ENCODE data around the gene MAGI3. TPM values are rescaled to one million over a fixed set of nuclear protein-coding genes. Genes with fewer than 3 reads are reported as not detected.
A peak's percentile ranks its signal among the peaks of the same experiment; 100 is the strongest.
"Not testable (repeated sequence)": the region's sequence is repeated elsewhere in the genome, so short reads cannot be mapped to it uniquely, and the experiment has no call there.

MAGI3 gene
- total and polyA plus RNA-seq, 7 donors = 11.4 to 22.5 (median 18.9) TPM

GRCh38 chr1:113592230-113592629, 201.9 kb downstream of the MAGI3 start:
- 89 to 94% methylated on average over 1 of the region's 1 CpG for WGBS, 2 donors
- no peak overlapping the region for H3K27ac ChIP-seq
- H3K36me3 ChIP-seq = peaks cover 0 to 16% (median under 1%) of the 10 kb centered on the region in 4 donors
- TF ChIP-seq CTCF (IDR thresholded peaks at IDR 0.05) (no peak), POLR2A (IDR thresholded peaks at IDR 0.05) (no peak), POLR2AphosphoS5 (IDR thresholded peaks at IDR 0.05) (no peak), EP300 (IDR thresholded peaks at IDR 0.05) (no peak)
- H3K4me1 ChIP-seq = peaks cover 0 to 15% (median 8%) of the 10 kb centered on the region in 4 donors
- no peaks in the 10 kb centered on the region for H3K27me3 ChIP-seq
- no peaks in the 10 kb centered on the region for H3K9me3 ChIP-seq
- intact Hi-C loops (cut with DNase I) = no loop called here
- H3K4me3 ChIP-seq = no peak overlapping the region
- DNase-seq = no peak

- intact Hi-C loops (cut with DNase I) = no loop called here
- Histone ChIP-seq H3K27me3 (no peaks in the 10 kb centered on the region), H3K27ac (peak overlapping the region in 3 of 4 donors; percentile 13 to 48 (median 47)), H3K9me3 (no peaks in the 10 kb centered on the region), H3K4me1 (peaks cover 0 to 15% (median 8%) of the 10 kb centered on the region in 4 donors), H3K36me3 (peaks cover 0 to 22% (median 4%) of the 10 kb centered on the region in 4 donors), H3K4me3 (peak overlapping the region in 3 of 4 donors; percentile 3 to 26 (median 4))
- 89 to 91% methylated on average over 4 of the region's 4 CpGs for WGBS, 2 donors
- DNase-seq = no peak
- TF ChIP-seq POLR2AphosphoS5 (IDR thresholded peaks at IDR 0.05) = peak in 1 of 4 donors; percentile 53
- TF ChIP-seq POLR2A (IDR thresholded peaks at IDR 0.05) = no peak
Measured at GRCh38 chr1:113593550-113594297, 203.4 kb downstream of the MAGI3 start.

- H3K36me3 ChIP-seq; DNase-seq; H3K27ac ChIP-seq; H3K27me3 ChIP-seq; H3K4me1 ChIP-seq; intact Hi-C loops (cut with DNase I); H3K4me3 ChIP-seq; H3K9me3 ChIP-seq: not testable (repeated sequence)
- WGBS, 2 donors = 95 to 97% methylated on average over 5 of the region's 5 CpGs
Measured at GRCh38 chr1:113604466-113604865, 214.2 kb downstream of the MAGI3 start.

GRCh38 chr1:113605146-113605545, 214.8 kb downstream of the MAGI3 start:
- H3K4me3 ChIP-seq = no peak overlapping the region
- no peak for DNase-seq
- peaks cover 0 to 5% (median 0%) of the 10 kb centered on the region in 4 donors for H3K4me1 ChIP-seq
- intact Hi-C loops (cut with DNase I) = no loop called here
- no peaks in the 10 kb centered on the region for H3K36me3 ChIP-seq
- H3K9me3 ChIP-seq = no peaks in the 10 kb centered on the region
- H3K27me3 ChIP-seq = no peaks in the 10 kb centered on the region
- TF ChIP-seq EP300 (IDR thresholded peaks at IDR 0.05) (no peak), CTCF (IDR thresholded peaks at IDR 0.05) (no peak), POLR2AphosphoS5 (IDR thresholded peaks at IDR 0.05) (no peak), POLR2A (IDR thresholded peaks at IDR 0.05) (no peak)
- no peak overlapping the region for H3K27ac ChIP-seq

GRCh38 chr1:113608399-113608798, 218.1 kb downstream of the MAGI3 start:
- no peak overlapping the region for H3K4me3 ChIP-seq
- WGBS, 2 donors = 82 to 85% methylated on average over 3 of the region's 3 CpGs
- H3K36me3 ChIP-seq = no peaks in the 10 kb centered on the region
- H3K27me3 ChIP-seq = no peaks in the 10 kb centered on the region
- intact Hi-C loops (cut with DNase I) = no loop called here
- TF ChIP-seq POLR2A (IDR thresholded peaks at IDR 0.05) (no peak), EP300 (IDR thresholded peaks at IDR 0.05) (no peak), POLR2AphosphoS5 (IDR thresholded peaks at IDR 0.05) (no peak), CTCF (IDR thresholded peaks at IDR 0.05) (no peak)
- H3K9me3 ChIP-seq = no peaks in the 10 kb centered on the region
- H3K27ac ChIP-seq = no peak overlapping the region
- DNase-seq = no peak
- H3K4me1 ChIP-seq = peaks cover 0 to 5% (median 0%) of the 10 kb centered on the region in 4 donors
